Measurements from ENCODE around the gene MTG1. TPM values are rescaled to one million over a fixed set of nuclear protein-coding genes. Genes with fewer than 3 reads are reported as not detected.

Gene MTG1
- total RNA-seq, 1 experiment from 2014 or later: 83.3 TPM

DNA sequence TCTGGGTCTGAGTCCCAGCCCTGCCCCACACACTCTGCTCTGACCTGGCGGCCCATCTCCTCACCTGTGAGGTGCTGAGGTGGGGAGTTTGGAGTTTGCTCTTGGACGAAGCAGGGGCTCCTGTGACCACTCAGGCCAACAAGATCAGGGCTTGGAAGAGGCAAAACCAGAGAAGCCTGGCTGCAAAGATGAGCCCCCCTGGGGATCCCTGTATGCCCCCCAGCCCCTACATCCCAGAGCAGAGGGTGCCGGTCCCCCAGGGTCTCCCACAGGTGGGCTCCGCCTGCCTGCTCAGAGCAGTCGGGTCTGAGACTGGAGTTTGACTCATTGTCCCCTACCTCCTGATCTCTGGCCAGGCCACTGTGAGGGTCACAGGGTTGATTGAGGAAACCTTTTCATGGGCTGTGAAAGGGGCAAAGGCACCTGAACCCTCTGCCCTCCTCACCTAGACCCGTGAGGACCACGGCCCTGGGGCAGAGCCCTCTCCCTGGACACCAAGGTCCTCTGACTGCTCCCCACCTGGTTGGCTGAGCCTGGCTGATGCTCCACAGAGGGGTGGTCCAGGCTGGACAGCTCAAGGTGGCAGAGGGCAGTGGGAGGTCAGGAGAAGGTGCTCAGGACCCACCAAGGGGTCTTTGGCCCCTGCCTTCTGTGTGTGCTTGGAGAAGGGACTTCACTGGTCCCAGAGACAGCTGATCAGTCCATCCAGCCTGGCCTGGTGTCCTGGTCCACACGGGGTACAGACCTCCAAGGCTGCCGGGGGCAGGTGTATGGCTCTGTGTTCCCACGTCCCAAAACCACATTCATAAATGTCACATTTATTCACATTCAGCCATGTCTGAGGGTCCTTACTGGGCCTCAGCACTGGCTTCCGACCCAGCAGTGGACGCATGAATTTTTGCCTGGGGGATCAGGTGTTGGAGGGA lies 50.6 kb downstream of the MTG1 start:
- no peaks in the 10 kb centered on the region for H3K4me1 ChIP-seq (ENCODE audit: insufficient read depth, low read length, poor library complexity, severe bottlenecking)
- TF ChIP-seq, protein P1, sequence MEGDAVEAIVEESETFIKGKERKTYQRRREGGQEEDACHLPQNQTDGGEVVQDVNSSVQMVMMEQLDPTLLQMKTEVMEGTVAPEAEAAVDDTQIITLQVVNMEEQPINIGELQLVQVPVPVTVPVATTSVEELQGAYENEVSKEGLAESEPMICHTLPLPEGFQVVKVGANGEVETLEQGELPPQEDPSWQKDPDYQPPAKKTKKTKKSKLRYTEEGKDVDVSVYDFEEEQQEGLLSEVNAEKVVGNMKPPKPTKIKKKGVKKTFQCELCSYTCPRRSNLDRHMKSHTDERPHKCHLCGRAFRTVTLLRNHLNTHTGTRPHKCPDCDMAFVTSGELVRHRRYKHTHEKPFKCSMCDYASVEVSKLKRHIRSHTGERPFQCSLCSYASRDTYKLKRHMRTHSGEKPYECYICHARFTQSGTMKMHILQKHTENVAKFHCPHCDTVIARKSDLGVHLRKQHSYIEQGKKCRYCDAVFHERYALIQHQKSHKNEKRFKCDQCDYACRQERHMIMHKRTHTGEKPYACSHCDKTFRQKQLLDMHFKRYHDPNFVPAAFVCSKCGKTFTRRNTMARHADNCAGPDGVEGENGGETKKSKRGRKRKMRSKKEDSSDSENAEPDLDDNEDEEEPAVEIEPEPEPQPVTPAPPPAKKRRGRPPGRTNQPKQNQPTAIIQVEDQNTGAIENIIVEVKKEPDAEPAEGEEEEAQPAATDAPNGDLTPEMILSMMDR (conservative IDR thresholded peaks at IDR 0.05; ENCODE audit: low read depth, low read length): no peak
- no peak for TF ChIP-seq EZH2 (IDR thresholded peaks at IDR 0.05; ENCODE audit: borderline replicate concordance, low read depth, low read length, poor library complexity, severe bottlenecking)
- BruUV-seq (replicated peaks): no TSS peak
- CTCF ChIA-PET: no interaction called here
- no peak overlapping the region for H3K27ac ChIP-seq (ENCODE audit: low read depth, low read length, poor library complexity, severe bottlenecking)
- POLR2A ChIA-PET (ENCODE audit: low non-redundant PET): no interaction called here
- no peaks in the 10 kb centered on the region for H3K27me3 ChIP-seq (replicated peaks; ENCODE audit: insufficient read depth, low read depth, low read length, poor library complexity)
- H3K9me3 ChIP-seq (ENCODE audit: low read depth, low read length, poor library complexity, severe bottlenecking): peaks cover 24% of the 10 kb centered on the region
- no peak for DNase-seq (ENCODE audit: low spot score)
- intact Hi-C loops (cut with micrococcal nuclease; ENCODE audit: unreplicated experiment): no loop called here
- H3K36me3 ChIP-seq (ENCODE audit: insufficient read depth, low read length, poor library complexity, severe bottlenecking): no peaks in the 10 kb centered on the region
- H3K4me3 ChIP-seq (ENCODE audit: low read depth, low read length, poor library complexity, severe bottlenecking): no peak overlapping the region

DNA sequence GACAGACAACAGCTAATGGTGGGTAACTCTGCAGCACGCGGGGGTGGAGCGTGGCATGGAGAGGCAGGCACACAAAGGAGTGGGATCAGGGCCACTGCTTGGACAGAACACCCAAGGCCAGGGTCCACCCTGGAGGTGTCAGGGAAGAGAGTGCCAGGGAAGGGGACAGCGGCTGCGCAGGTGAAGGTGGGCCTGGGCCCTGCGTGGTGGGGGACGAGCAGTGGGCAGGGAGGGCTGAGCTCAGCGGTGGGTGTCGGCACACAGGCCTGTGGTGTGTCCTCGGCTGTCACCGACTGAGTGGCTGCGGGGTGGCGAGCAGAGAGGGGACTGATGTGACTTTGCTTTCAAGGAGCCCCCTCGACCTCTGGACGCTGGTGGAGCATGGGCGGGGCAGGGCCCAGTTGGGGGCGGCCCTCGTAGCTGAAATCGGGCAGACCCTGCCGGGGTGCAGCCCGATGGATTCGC lies 51.3 kb downstream of the MTG1 start:
- no TSS peak for BruUV-seq (replicated peaks)
- TF ChIP-seq, protein P1 (conservative IDR thresholded peaks at IDR 0.05; ENCODE audit: low read depth, low read length): no peak
- TF ChIP-seq EZH2 (IDR thresholded peaks at IDR 0.05; ENCODE audit: borderline replicate concordance, low read depth, low read length, poor library complexity, severe bottlenecking): no peak
- Histone ChIP-seq H3K4me1 (ENCODE audit: insufficient read depth, low read length, poor library complexity, severe bottlenecking) (no peaks in the 10 kb centered on the region), H3K27me3 (replicated peaks; ENCODE audit: insufficient read depth, low read depth, low read length, poor library complexity) (no peaks in the 10 kb centered on the region), H3K27ac (ENCODE audit: low read depth, low read length, poor library complexity, severe bottlenecking) (no peak overlapping the region), H3K36me3 (ENCODE audit: insufficient read depth, low read length, poor library complexity, severe bottlenecking) (no peaks in the 10 kb centered on the region), H3K9me3 (ENCODE audit: low read depth, low read length, poor library complexity, severe bottlenecking) (peaks cover 24% of the 10 kb centered on the region), H3K4me3 (ENCODE audit: low read depth, low read length, poor library complexity, severe bottlenecking) (no peak overlapping the region)
- ChIA-PET CTCF (no interaction called here), POLR2A (ENCODE audit: low non-redundant PET) (no interaction called here)
- DNase-seq (ENCODE audit: low spot score): no peak
- intact Hi-C loops (cut with micrococcal nuclease; ENCODE audit: unreplicated experiment): no loop called here

DNA sequence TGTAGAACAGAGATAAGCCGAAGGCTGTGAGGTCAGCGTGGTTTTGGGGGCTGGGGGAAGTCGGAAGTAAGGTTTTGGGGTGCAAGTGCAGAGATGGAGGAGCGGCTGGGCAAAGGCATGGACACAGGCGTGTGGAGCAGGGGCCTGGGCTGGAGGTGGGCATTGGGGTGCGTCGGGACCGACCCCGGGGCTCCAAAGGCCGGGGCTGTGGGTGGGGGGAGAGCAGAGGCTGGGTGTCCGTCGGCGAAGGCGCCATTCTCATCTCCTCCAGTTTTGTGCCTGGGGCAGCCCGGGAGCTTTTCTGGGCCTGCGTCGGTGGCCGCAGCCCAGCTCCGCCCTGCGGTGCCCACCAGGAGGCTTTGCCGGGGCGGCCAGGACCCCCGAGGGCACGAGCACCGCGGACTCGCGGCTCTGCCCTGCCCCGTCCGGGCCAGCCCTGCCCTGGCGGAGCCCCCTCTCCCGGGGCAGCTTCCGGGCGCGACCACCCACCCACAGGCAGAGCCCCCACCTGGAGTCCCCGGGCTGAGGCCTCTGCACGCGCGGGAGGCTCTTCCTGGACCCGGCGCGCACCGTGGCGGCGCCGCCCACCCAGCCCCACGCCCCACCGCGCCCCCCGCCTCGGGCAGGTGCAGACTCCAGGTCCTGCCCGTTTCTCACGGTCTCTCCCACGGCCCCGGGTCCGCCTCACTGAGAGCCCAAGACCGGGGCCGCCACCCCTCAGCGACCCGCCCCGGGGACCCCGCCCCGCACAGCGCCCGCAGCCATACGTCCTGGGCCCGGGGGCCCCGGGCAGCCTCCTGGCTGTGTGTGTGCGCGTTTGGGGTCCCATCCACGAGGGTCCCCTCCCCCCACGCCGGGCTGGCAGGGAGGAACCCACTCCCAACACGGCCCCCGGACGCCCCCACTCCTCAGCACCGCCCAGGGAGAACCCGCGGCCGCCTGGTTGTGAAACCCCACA lies 52.1 kb downstream of the MTG1 start:
- Histone ChIP-seq H3K4me1 (ENCODE audit: insufficient read depth, low read length, poor library complexity, severe bottlenecking) (no peaks in the 10 kb centered on the region), H3K36me3 (ENCODE audit: insufficient read depth, low read length, poor library complexity, severe bottlenecking) (no peaks in the 10 kb centered on the region), H3K4me3 (ENCODE audit: low read depth, low read length, poor library complexity, severe bottlenecking) (no peak overlapping the region), H3K27me3 (replicated peaks; ENCODE audit: insufficient read depth, low read depth, low read length, poor library complexity) (no peaks in the 10 kb centered on the region), H3K9me3 (ENCODE audit: low read depth, low read length, poor library complexity, severe bottlenecking) (peaks cover 24% of the 10 kb centered on the region), H3K27ac (ENCODE audit: low read depth, low read length, poor library complexity, severe bottlenecking) (no peak overlapping the region)
- ChIA-PET CTCF (no interaction called here), POLR2A (ENCODE audit: low non-redundant PET) (no interaction called here)
- intact Hi-C loops (cut with micrococcal nuclease; ENCODE audit: unreplicated experiment): no loop called here
- no TSS peak for BruUV-seq (replicated peaks)
- no peak for TF ChIP-seq EZH2 (IDR thresholded peaks at IDR 0.05; ENCODE audit: borderline replicate concordance, low read depth, low read length, poor library complexity, severe bottlenecking)
- TF ChIP-seq, protein P1 (conservative IDR thresholded peaks at IDR 0.05; ENCODE audit: low read depth, low read length): no peak
- DNase-seq (ENCODE audit: low spot score): no peak
